Trophoblast cell (in vitro differentiated cells and primary cell): Measurements from ENCODE around the gene EXOC1.

ENCODE experiments used
- DNase-seq, 2 donors: peaks; one replicate each; pipeline ENCODE4 v3.0.0-alpha.2; 2016
- H2AFZ ChIP-seq: 2 replicates; pipeline ENCODE4 v1.6.1; 2013; ENCODE audit warnings: low read length, moderate library complexity, mild to moderate bottlenecking; ENCODE audit not compliant: insufficient read depth, poor library complexity
- H2AK5ac ChIP-seq: 2 replicates; pipeline ENCODE4 v1.6.1; 2013; ENCODE audit warnings: mild to moderate bottlenecking, low read length
- H2BK120ac ChIP-seq: 2 replicates; pipeline ENCODE4 v1.6.1; 2013; ENCODE audit warnings: low read length, mild to moderate bottlenecking, moderate library complexity; ENCODE audit not compliant: insufficient read depth, poor library complexity
- H2BK12ac ChIP-seq: 2 replicates; pipeline ENCODE4 v1.6.1; 2013; ENCODE audit warnings: mild to moderate bottlenecking, low read length, moderate library complexity
- H2BK5ac ChIP-seq: 2 replicates; pipeline ENCODE4 v1.6.1; 2013; ENCODE audit warnings: low read length, low read depth, moderate library complexity, mild to moderate bottlenecking; ENCODE audit not compliant: poor library complexity
- H3K14ac ChIP-seq: 2 replicates; pipeline ENCODE4 v1.6.1; 2013; ENCODE audit warnings: mild to moderate bottlenecking, low read length
- H3K18ac ChIP-seq: 2 replicates; pipeline ENCODE4 v1.6.1; 2013; ENCODE audit warnings: mild to moderate bottlenecking, low read length
- H3K23ac ChIP-seq: 2 replicates; pipeline ENCODE4 v1.6.1; 2013; ENCODE audit warnings: low read length
- H3K27ac ChIP-seq: 2 replicates; pipeline ENCODE4 v1.5.1; 2013; ENCODE audit warnings: low read depth, mild to moderate bottlenecking, inconsistent platforms, low read length, moderate library complexity
- H3K27me3 ChIP-seq: 2 replicates; pipeline ENCODE4 v1.6.1; 2013; ENCODE audit warnings: inconsistent platforms, mild to moderate bottlenecking, low read length, moderate library complexity; ENCODE audit not compliant: insufficient read depth
- H3K36me3 ChIP-seq, 2 experiments: 1 replicate in 1 of 2; 2 replicates in 1 of 2; pipeline ENCODE4 v1.6.1; 2013; ENCODE audit warnings: low read length in 2 of 2, mild to moderate bottlenecking in 2 of 2, moderate library complexity in 1 of 2; ENCODE audit not compliant: insufficient read depth in 2 of 2, control insufficient read depth in 1 of 2
- H3K4ac ChIP-seq: 2 replicates; pipeline ENCODE4 v1.6.1; 2013; ENCODE audit warnings: low read depth, mild to moderate bottlenecking, low read length, moderate library complexity
- H3K4me1 ChIP-seq, 2 experiments: 1 replicate in 1 of 2; 2 replicates in 1 of 2; pipeline ENCODE4 v1.6.1; 2013; ENCODE audit warnings: low read length in 2 of 2, mild to moderate bottlenecking in 2 of 2, moderate library complexity in 1 of 2; ENCODE audit not compliant: insufficient read depth in 2 of 2, control insufficient read depth in 1 of 2
- H3K4me2 ChIP-seq: 2 replicates; pipeline ENCODE4 v1.6.1; 2013; ENCODE audit warnings: inconsistent platforms, mild to moderate bottlenecking, low read length, moderate library complexity
- H3K4me3 ChIP-seq: 2 replicates; pipeline ENCODE4 v1.5.1; 2013; ENCODE audit warnings: mild to moderate bottlenecking, low read depth, low read length, inconsistent platforms
- H3K79me1 ChIP-seq: one replicate; pipeline ENCODE4 v1.6.1; 2013; ENCODE audit warnings: low read length
- H3K79me2 ChIP-seq: 2 replicates; pipeline ENCODE4 v1.6.1; 2013; ENCODE audit warnings: low read length, mild to moderate bottlenecking; ENCODE audit not compliant: control insufficient read depth, insufficient read depth, poor library complexity
- H3K9ac ChIP-seq: 2 replicates; pipeline ENCODE4 v1.6.1; 2013; ENCODE audit warnings: mild to moderate bottlenecking, low read length
- H3K9me3 ChIP-seq: 2 replicates; pipeline ENCODE4 v1.6.1; 2013; ENCODE audit warnings: low read depth, mild to moderate bottlenecking, control low read depth, inconsistent platforms, low read length; ENCODE audit not compliant: insufficient read depth
- H4K12ac ChIP-seq: 2 replicates; pipeline ENCODE4 v1.6.1; 2013; ENCODE audit warnings: low read depth, mild to moderate bottlenecking, low read length, moderate library complexity
- H4K8ac ChIP-seq: 2 replicates; pipeline ENCODE4 v1.6.1; 2013; ENCODE audit warnings: low read depth, mild to moderate bottlenecking, low read length, moderate library complexity
- H4K91ac ChIP-seq: one replicate; pipeline ENCODE4 v1.6.1; 2013; ENCODE audit warnings: low read depth, mild to moderate bottlenecking, low read length, moderate library complexity
- WGBS: extraction: QIAGEN DNeasy Blood & Tissue Kit; methylation state at CpG from one replicate; pipeline ENCODE4 v1.1.7; 2013; ENCODE audit warnings: missing lambda C conversion rate; ENCODE audit not compliant: insufficient read length, insufficient coverage; ENCODE audit errors: extremely low coverage; 5-methylcytosine and 5-hydroxymethylcytosine counted together

EXOC1 gene

DNA sequence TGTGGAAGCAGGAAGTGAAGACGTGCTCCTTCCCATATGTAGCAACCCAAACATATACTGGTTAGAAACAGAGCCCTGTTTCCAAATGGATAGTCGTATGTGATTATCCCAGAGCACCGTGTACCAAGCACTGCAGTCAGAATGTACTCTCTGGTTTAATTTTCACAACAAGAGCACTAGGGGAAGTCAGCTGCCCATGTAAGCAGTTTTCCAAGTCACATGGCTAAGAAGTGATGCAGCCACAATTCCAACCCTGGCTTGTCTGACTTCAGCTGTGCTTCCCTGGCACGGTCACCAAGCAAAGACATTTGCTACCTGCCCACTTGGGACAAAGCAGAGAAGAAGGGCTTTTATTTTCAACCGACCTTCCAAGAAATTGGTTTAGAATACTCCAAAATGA is 67.1 kb downstream of the EXOC1 start:
- no CpG with 5 or more reads among the region's 5 CpGs for WGBS
- Histone ChIP-seq H4K8ac (no peak overlapping the region), H3K79me1 (no peaks in the 10 kb centered on the region), H3K36me3 (no peaks in the 10 kb centered on the region), H2BK12ac (no peak overlapping the region), H3K14ac (no peak overlapping the region), H2AK5ac (no peak overlapping the region), H3K27ac (no peak overlapping the region), H4K12ac (no peak overlapping the region), H3K18ac (no peak overlapping the region), H2AFZ (no peak overlapping the region), H3K4me2 (no peak overlapping the region), H3K4me1 (no peaks in the 10 kb centered on the region), H3K23ac (no peak overlapping the region), H2BK120ac (no peak overlapping the region), H4K91ac (no peak overlapping the region), H3K9ac (no peak overlapping the region), H3K9me3 (peaks cover 2% of the 10 kb centered on the region), H3K27me3 (no peaks in the 10 kb centered on the region), H3K4me3 (no peak overlapping the region), H3K79me2 (no peaks in the 10 kb centered on the region), H3K4ac (no peak overlapping the region), H2BK5ac (no peak overlapping the region)
- DNase-seq: no peak

DNA sequence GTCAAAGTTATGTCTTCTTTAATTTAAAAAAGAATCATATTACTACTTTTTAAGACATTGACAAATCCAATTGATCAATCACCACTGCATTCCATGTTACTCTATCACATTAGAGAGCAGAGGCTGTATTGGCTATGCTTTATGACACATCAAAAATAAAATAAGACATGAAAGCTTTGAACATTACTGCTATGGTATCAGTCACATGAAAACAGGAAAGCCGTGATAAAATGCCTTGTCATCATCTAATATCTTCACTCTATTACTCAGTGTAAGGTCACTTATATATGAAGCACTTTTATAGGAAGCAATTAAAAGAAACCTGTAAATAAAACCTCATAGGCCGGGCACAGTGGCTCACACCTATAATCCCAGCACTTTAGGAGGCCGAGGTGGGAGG is 67.6 kb downstream of the EXOC1 start:
- no peak overlapping the region for H2BK5ac ChIP-seq
- no peak overlapping the region for H3K23ac ChIP-seq
- H4K91ac ChIP-seq: no peak overlapping the region
- no peak overlapping the region for H2BK12ac ChIP-seq
- H2BK120ac ChIP-seq: no peak overlapping the region
- H3K4me3 ChIP-seq: no peak overlapping the region
- H3K4me2 ChIP-seq: no peak overlapping the region
- H3K14ac ChIP-seq: no peak overlapping the region
- H2AFZ ChIP-seq: no peak overlapping the region
- no peaks in the 10 kb centered on the region for H3K4me1 ChIP-seq
- H3K4ac ChIP-seq: no peak overlapping the region
- no peak overlapping the region for H4K8ac ChIP-seq
- H2AK5ac ChIP-seq: no peak overlapping the region
- H3K27me3 ChIP-seq: no peaks in the 10 kb centered on the region
- no peak overlapping the region for H4K12ac ChIP-seq
- no peak for DNase-seq
- H3K9me3 ChIP-seq: peaks cover 2% of the 10 kb centered on the region
- H3K18ac ChIP-seq: no peak overlapping the region
- no peaks in the 10 kb centered on the region for H3K79me1 ChIP-seq
- H3K27ac ChIP-seq: no peak overlapping the region
- no peaks in the 10 kb centered on the region for H3K79me2 ChIP-seq
- WGBS: no CpG with 5 or more reads among the region's 3 CpGs
- H3K9ac ChIP-seq: no peak overlapping the region
- no peaks in the 10 kb centered on the region for H3K36me3 ChIP-seq

DNA sequence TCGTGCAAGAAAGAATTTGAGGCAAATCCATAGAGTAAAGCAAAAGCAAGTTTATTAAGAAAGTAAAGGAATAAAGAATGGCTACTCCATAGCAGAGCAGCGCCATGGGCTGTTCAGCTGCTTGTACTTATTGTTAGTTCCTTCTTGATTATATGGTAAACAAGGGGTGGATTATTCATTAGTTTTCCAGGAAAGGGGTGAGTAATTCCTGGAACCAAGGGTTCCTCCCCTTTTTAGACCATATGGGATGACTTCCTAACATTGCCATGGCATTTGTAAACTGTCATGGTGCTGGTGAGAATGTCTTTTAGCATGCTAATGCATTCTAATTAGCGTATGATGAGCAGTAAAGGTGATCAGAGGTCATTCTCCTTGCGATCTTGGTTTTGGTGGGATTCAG is 71.8 kb downstream of the EXOC1 start:
- Histone ChIP-seq H2AK5ac (no peak overlapping the region), H3K79me1 (no peaks in the 10 kb centered on the region), H3K36me3 (no peaks in the 10 kb centered on the region), H2BK5ac (no peak overlapping the region), H3K27ac (no peak overlapping the region), H3K23ac (no peak overlapping the region), H3K14ac (no peak overlapping the region), H3K4me1 (peaks cover 0 to 2% of the 10 kb centered on the region in 2 experiments), H2BK12ac (no peak overlapping the region), H3K9me3 (peaks cover 2% of the 10 kb centered on the region), H3K4me2 (no peak overlapping the region), H3K4me3 (no peak overlapping the region), H2AFZ (no peak overlapping the region), H2BK120ac (no peak overlapping the region), H3K4ac (no peak overlapping the region), H4K8ac (no peak overlapping the region), H4K12ac (no peak overlapping the region), H3K18ac (no peak overlapping the region), H3K79me2 (no peaks in the 10 kb centered on the region), H3K9ac (no peak overlapping the region), H4K91ac (no peak overlapping the region), H3K27me3 (no peaks in the 10 kb centered on the region)
- DNase-seq: no peak
- WGBS: no CpG with 5 or more reads among the region's 4 CpGs

DNA sequence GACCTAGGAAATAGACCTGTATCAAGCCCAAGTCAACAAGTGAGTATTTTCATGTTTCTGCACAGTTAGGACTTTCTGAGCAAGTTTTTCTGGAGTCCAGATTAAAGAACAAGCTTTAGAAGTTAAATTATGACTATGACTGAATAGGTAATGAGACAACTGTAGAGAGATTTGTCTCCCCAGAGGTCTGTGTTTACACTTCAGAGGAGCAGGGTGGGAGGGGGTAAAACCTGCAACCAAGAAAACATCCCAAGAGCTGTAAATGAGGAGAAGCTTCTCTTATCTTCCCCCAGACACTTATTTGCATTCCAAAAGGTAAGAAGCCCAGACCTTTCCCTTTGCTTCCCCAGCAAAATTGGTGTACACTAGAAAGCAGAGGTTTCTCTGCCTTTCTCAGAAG is 73.2 kb downstream of the EXOC1 start:
- no peak overlapping the region for H2BK5ac ChIP-seq
- no peaks in the 10 kb centered on the region for H3K79me2 ChIP-seq
- H3K4me3 ChIP-seq: no peak overlapping the region
- H3K36me3 ChIP-seq: no peaks in the 10 kb centered on the region
- H4K91ac ChIP-seq: no peak overlapping the region
- H3K27ac ChIP-seq: no peak overlapping the region
- no peak overlapping the region for H3K4me2 ChIP-seq
- peaks cover 0 to 2% of the 10 kb centered on the region in 2 experiments for H3K4me1 ChIP-seq
- no peak overlapping the region for H3K18ac ChIP-seq
- no peak overlapping the region for H4K12ac ChIP-seq
- H3K79me1 ChIP-seq: no peaks in the 10 kb centered on the region
- no peak overlapping the region for H4K8ac ChIP-seq
- H3K14ac ChIP-seq: no peak overlapping the region
- no peak overlapping the region for H2AK5ac ChIP-seq
- H3K23ac ChIP-seq: no peak overlapping the region
- H3K9ac ChIP-seq: no peak overlapping the region
- H2AFZ ChIP-seq: no peak overlapping the region
- DNase-seq: no peak
- H2BK120ac ChIP-seq: no peak overlapping the region
- no peak overlapping the region for H3K4ac ChIP-seq
- peaks cover 2% of the 10 kb centered on the region for H3K9me3 ChIP-seq
- no peak overlapping the region for H2BK12ac ChIP-seq
- H3K27me3 ChIP-seq: no peaks in the 10 kb centered on the region
